Measurements from ENCODE around the gene PDSS2.

PDSS2 gene

GRCh38 chr6:107110200-107110599, 349.2 kb downstream of the PDSS2 start:
- DNase-seq = no peak

DNA sequence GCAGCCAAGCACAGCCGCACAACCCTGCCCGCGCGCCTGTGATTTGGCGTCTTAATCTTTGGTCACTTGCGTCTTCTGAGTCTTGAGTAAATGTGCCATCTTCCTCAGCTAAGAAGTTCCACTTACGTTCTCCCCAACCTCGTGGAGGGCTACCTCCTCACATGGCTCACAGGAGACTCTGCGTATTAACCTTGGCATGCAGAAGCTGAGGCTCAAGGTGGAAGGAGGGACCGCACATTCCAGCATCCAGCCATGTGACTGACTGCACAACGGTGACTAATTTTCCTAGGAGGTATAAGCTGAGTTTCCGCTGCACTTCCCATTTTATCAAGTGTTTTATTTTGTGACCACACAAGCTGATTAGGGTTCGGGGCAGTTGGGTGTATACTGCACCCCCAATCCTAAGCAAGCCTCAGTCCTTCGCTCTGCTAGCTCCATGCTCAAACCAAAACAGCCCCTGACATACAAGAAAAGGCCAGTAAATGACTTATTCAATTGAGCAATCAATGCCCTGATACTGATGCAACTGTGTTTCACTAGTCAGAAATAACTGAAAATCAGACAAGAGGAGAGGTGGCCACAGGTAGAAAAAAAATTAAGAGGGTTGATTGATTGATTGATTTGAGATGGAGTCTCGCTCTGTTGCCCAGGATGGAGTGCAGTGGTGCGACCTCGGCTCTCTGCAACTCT, 351.0 kb downstream of the PDSS2 start:
- DNase-seq = no peak

DNA sequence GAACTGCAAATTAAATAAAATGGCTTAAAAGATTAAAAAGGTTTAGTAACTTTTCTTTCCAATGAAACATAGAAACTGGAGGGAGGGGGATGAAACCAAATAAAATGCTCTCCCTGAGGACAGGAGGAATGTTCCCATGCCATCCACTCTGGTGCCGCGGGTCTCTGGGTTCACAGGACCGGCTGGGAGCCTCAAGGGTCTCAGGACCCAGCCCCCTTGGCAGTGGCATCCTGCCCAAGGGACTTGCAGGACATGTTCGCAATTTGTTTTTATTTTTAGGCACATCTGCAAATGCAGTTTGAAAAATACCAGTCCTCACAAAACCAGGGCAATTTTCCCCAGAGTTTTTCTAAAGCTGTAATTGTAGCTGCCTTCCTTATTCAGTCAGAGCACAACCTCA, 351.6 kb downstream of the PDSS2 start:
- no peak for DNase-seq

GRCh38 chr6:107106165-107106564, 353.2 kb downstream of the PDSS2 start:
- no peak for DNase-seq

DNA sequence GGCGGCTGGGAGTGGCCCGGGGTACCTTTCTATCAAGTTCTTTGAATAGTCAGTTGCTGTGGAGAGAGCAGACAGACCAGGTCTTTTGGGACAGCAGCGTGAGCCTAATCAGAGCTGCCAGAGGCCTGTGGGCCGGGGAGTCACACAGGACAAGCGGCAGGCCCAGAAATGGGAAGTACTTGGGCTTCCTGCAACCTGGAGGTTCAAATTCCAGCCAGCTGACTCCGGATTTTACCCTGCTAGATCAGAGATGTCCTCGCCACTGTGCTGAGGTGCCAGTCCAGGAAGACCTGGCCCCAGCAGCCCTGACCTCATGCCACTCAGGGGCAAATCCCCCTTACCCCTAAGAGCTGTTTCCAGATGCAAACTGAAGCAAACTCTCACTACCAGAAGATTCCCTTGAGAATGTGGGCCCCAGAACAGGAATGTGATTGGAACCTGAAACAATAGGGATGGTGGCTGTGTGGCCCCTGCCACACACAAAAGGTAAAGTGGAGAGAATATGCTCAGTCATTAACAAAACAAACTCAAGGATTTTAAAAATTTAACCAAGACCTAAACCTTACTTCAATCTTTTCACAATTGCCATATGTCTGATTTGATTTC, 353.8 kb downstream of the PDSS2 start:
- no peak for DNase-seq

GRCh38 chr6:107103082-107103481, 356.3 kb downstream of the PDSS2 start:
- no peak for DNase-seq

Measured in NCI-H1436 treated with DMSO at 0.1 percent for 48 hours (cell line).